GM12874 (cell line): ENCODE measurements around the gene UBE2V1.

Experiments used
- TF ChIP-seq, protein P1 (sequence below): IDR thresholded peaks from 2 replicates; pipeline ENCODE4 v1.5.1; 2011; ENCODE audit warnings: low read depth, mild to moderate bottlenecking, control low read depth, low read length, moderate library complexity; ENCODE audit not compliant: insufficient read depth

The UBE2V1 gene

DNA sequence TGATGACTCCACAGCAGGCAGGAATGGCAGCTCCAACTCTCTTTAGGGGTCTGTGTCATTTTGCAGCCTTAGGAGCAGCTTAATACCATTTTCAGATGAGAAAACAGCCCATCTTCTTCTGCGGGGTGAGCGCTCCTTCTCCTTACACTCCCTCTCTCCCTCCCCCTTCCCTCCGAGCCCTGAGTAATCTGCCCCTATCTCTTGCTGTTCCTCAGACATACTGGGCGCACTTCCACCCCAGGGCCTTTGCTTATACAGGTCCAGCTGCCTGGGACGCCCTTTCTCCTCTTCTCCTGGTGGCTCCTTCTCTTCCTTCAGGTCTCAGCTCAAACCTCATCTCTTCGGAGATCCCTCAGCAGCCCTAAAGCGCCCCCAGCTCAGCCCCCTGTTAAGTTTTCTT, 75.4 kb downstream of the UBE2V1 start:
- TF ChIP-seq, protein P1, sequence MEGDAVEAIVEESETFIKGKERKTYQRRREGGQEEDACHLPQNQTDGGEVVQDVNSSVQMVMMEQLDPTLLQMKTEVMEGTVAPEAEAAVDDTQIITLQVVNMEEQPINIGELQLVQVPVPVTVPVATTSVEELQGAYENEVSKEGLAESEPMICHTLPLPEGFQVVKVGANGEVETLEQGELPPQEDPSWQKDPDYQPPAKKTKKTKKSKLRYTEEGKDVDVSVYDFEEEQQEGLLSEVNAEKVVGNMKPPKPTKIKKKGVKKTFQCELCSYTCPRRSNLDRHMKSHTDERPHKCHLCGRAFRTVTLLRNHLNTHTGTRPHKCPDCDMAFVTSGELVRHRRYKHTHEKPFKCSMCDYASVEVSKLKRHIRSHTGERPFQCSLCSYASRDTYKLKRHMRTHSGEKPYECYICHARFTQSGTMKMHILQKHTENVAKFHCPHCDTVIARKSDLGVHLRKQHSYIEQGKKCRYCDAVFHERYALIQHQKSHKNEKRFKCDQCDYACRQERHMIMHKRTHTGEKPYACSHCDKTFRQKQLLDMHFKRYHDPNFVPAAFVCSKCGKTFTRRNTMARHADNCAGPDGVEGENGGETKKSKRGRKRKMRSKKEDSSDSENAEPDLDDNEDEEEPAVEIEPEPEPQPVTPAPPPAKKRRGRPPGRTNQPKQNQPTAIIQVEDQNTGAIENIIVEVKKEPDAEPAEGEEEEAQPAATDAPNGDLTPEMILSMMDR: no peak

DNA sequence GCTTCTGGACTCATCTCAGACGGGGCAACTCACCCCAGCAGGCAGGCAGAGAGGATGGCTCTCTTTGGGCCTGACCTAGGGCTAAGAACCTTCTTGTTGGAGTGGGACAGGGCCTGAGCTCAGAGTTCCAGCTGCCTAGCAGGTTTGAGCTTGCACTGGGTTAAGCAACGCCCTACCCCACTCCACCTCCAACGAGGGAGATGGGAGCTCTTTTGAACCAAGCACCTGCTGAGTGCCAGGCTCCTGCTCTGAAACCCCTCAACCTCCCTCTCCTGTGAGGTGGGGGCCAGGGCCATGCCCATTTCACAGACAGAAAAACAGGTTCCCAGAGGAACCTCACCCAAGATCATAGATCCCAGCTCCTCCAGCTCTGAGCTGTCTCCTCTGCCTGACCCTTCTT, 75.8 kb downstream of the UBE2V1 start:
- TF ChIP-seq, protein P1: no peak

DNA sequence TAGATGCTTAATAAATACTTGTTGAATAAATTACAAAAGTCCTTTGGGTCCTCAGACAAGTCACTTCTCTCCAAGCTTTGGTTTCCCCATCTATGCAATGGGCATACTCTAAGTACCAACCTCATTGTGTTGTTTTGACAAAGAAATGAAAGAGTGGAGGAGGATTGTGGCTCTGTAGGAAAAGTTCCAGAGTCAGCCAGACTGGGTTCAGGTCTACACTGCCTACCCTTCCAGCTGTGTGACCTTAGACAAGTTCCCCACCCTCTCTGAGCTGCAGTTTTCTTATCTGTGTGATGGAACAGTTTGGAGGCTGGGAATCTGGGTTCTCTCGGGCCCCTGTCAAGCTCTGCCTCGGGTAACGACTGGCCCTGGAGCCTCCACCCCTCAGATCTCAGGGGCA, 76.2 kb downstream of the UBE2V1 start:
- TF ChIP-seq, protein P1: no peak

DNA sequence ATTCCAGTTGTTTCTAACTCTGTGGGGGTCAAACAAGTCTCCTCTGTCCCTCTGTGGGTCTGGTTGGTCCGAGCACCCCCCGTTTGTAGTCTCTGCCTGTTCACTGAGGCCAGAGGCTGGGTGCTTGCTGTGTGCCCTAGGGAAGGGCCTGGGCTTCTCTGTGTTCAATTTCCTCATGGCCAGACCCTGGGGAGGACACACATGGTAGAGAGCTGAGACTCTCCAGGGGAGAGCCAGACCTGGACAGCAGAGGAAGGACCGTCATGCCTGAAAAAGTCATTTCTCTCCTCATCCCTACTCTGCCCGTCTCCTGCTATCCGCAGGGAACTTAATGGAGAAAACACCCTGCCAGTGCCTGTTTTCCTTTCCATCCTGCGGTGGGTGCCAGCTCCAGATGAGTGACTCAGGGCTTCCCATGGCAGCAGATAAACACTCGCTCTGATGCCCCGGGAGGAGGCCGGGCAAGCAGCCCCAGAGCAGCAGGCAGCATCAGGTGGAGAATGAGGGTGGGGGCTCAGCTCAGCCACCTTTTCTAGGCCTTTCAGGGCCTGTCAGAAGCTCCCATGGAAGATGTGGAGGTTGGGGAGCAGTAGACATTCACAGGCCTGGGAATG, 78.3 kb downstream of the UBE2V1 start:
- TF ChIP-seq, protein P1: no peak

DNA sequence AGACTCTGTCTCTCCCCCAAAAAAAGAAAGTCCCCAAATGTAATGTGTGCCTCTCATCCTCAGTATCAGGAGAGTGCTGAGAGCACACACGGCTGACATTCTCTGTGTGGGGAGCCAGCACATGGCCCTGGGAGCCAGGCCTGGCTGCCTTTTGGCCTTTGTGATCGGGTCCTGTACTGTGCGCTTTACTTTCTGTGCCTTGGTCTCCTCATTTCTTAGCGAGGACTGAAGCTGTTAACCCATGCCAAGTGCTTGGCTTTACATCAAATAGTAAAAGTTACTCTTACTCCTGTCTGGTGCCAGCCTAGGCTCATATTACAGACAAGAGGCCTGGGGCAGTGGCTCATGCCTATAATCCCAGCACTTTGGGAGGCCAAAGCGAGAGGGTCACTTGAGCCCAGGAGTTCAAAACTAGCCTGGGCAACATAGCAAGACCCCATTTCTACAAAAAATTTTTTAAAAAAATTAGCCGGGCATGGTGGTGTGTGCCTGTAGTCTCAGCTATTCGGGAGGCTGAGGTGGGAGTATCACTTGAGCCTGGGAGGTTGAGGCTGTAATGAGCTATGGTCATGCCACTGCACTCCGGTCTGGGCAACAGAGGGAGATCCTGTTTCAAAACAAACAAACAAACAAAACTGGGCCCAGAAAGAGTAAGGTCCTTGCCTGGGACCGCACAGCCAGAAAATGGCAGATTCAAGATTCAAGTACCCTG, 79.8 kb downstream of the UBE2V1 start:
- TF ChIP-seq, protein P1: no peak
